Psoas muscle (tissue), 8 donors: ENCODE measurements around the gene SLC44A3. TPM values are rescaled to one million over a fixed set of nuclear protein-coding genes. Genes with fewer than 3 reads are reported as not detected.
"Not testable (repeated sequence)": the region's sequence is repeated elsewhere in the genome, so short reads cannot be mapped to it uniquely, and the experiment has no call there.

Experiments
- ATAC-seq, 4 donors: fragments of 200-7000 bp; cut with Tn5 transposase; one replicate each; pipeline ENCODE4 v1.9.1; 2020; ENCODE audit warnings: moderate library complexity in 3 of 4, mild to moderate bottlenecking in 2 of 4
- DNase-seq, 2 donors: peaks; one replicate each; pipeline ENCODE4 v3.0.0-alpha.2; 2020
- H3K27ac ChIP-seq: fragments of 200-600 bp; one replicate; pipeline ENCODE4 v1.8.0; 2022
- H3K27me3 ChIP-seq, 3 donors: fragments of 200-600 bp in 1 of 3; one replicate each; pipeline versions ENCODE4 v1.6.1 to v1.8.0; 2013 to 2022; ENCODE audit warnings: low read length in 2 of 3, mild to moderate bottlenecking in 2 of 3, moderate library complexity in 1 of 3; ENCODE audit not compliant: insufficient read depth in 3 of 3
- H3K36me3 ChIP-seq, 2 donors: fragments of 200-600 bp in 1 of 2; one replicate each; pipeline versions ENCODE4 v1.6.1 to v1.8.0; 2013 to 2022; ENCODE audit warnings: low read depth in 1 of 2, mild to moderate bottlenecking in 1 of 2, moderate library complexity in 1 of 2; ENCODE audit not compliant: insufficient read depth in 1 of 2
- H3K4me1 ChIP-seq: fragments of 200-600 bp; one replicate; pipeline ENCODE4 v1.8.0; 2022
- H3K4me3 ChIP-seq: fragments of 200-600 bp; one replicate; pipeline ENCODE4 v1.8.0; 2022; ENCODE audit warnings: mild to moderate bottlenecking
- H3K9me3 ChIP-seq: fragments of 200-600 bp; one replicate; pipeline ENCODE4 v1.8.0; 2022
- CTCF ChIP-seq: fragments of 200-600 bp; IDR thresholded peaks from one replicate; pipeline ENCODE4 v1.8.0; 2022; ENCODE audit warnings: antibody characterized with exemption
- WGBS, 3 donors: extraction: QIAGEN DNeasy Blood & Tissue Kit; methylation state at CpG; one replicate each; pipeline versions ENCODE4 v1.1.6 to v1.1.7; 2013; 5-methylcytosine and 5-hydroxymethylcytosine counted together
- intact Hi-C, 2 donors: fragments of 100-400 bp; cut with DNase I; formaldehyde crosslinking; loops; one replicate each; pipeline versions ENCODE4 v1.11.0 to v1.14.2; 2022
- polyA plus RNA-seq, 3 donors: library from polyadenylated mRNA; stranded (reverse); fragments of 200-250 nt; gene quantifications; one replicate each; pipeline ENCODE4 v1.2.3, GENCODE V29; 2013
- total RNA-seq, 4 donors: library from RNA; stranded (reverse); fragmentation: NEBNext Ultra II Directional in 2 of 4; extraction: Animal tissue kit (Norgen Biotek cat#: 25700) in 2 of 4; gene quantifications; one replicate each; pipeline versions ENCODE4 v1.2.1 to v1.2.4, GENCODE V29; 2021 to 2023
- donor health status: healthy with polysubstance abuse.
- donor health status: DM: no; HTN: no; CAD: no; lungs with moderate emphysema.
- donor health status: Bipolar disorder and iron deficiency.
- donor health status: healthy.
- donor health status: DM: yes; HTN: yes; CAD: no.
- donor health status: DM: no; HTN: no; CAD: no.
- donor health status: DM: no; HTN: no; CAD: no.
- donor health status: DM: yes; HTN: yes; CAD: no.

Gene SLC44A3
- total and polyA plus RNA-seq, 7 donors: 0.04 to 0.58 (median 0.32) TPM; not detected in 2

GRCh38 chr1:94935476-94935875 lies 115.3 kb downstream of the SLC44A3 start:
- DNase-seq (no peak), ATAC-seq (no peak)
- Histone ChIP-seq H3K27ac (no peak overlapping the region), H3K27me3 (no peaks in the 10 kb centered on the region), H3K4me1 (no peaks in the 10 kb centered on the region), H3K9me3 (no peaks in the 10 kb centered on the region), H3K4me3 (no peak overlapping the region), H3K36me3 (no peaks in the 10 kb centered on the region)
- intact Hi-C loops: no loop called here
- TF ChIP-seq CTCF: no peak
- 75 to 86% (median 78%) methylated on average over 1 of the region's 1 CpG for WGBS, 3 donors

GRCh38 chr1:94936861-94937620 lies 116.9 kb downstream of the SLC44A3 start:
- DNase-seq: no peak
- Histone ChIP-seq H3K36me3 (no peaks in the 10 kb centered on the region), H3K27me3 (no peaks in the 10 kb centered on the region), H3K9me3 (no peaks in the 10 kb centered on the region), H3K4me3 (no peak overlapping the region), H3K27ac (no peak overlapping the region), H3K4me1 (no peaks in the 10 kb centered on the region)
- no peak for ATAC-seq
- no peak for TF ChIP-seq CTCF
- intact Hi-C loops: no loop called here
- WGBS, 3 donors: 67 to 77% (median 68%) methylated on average over 5 of the region's 5 CpGs

GRCh38 chr1:94937820-94938219 lies 117.7 kb downstream of the SLC44A3 start:
- H3K4me3 ChIP-seq: no peak overlapping the region
- H3K9me3 ChIP-seq: no peaks in the 10 kb centered on the region
- intact Hi-C loops: no loop called here
- 98 to 100% (median 100%) methylated on average over 1 of the region's 1 CpG for WGBS, 3 donors
- DNase-seq (no peak), ATAC-seq (no peak)
- no peaks in the 10 kb centered on the region for H3K4me1 ChIP-seq
- H3K27me3 ChIP-seq: no peaks in the 10 kb centered on the region
- no peak for TF ChIP-seq CTCF
- H3K36me3 ChIP-seq: no peaks in the 10 kb centered on the region
- H3K27ac ChIP-seq: no peak overlapping the region

GRCh38 chr1:94940738-94941137 lies 120.6 kb downstream of the SLC44A3 start:
- ATAC-seq: no peak

GRCh38 chr1:94941480-94941879 lies 121.3 kb downstream of the SLC44A3 start:
- H3K27me3 ChIP-seq, H3K27ac ChIP-seq, DNase-seq, intact Hi-C loops, H3K4me3 ChIP-seq, ATAC-seq, H3K36me3 ChIP-seq, H3K9me3 ChIP-seq, H3K4me1 ChIP-seq: not testable (repeated sequence)
- 100% methylated on average over 1 of the region's 1 CpG for WGBS, 3 donors

More at GRCh38 chr1:94940738-94941137, 120.6 kb downstream of the SLC44A3 start:
- TF ChIP-seq CTCF: no peak
- DNase-seq: no peak
- Histone ChIP-seq H3K27me3 (no peaks in the 10 kb centered on the region), H3K36me3 (no peaks in the 10 kb centered on the region), H3K4me1 (no peaks in the 10 kb centered on the region), H3K9me3 (no peaks in the 10 kb centered on the region), H3K4me3 (no peak overlapping the region), H3K27ac (no peak overlapping the region)
- intact Hi-C loops: no loop called here
- 81 to 86% (median 85%) methylated on average over 3 of the region's 3 CpGs for WGBS, 3 donors
